NCI-H748 treated with DMSO at 0.1 percent for 48 hours (cell line): Measurements from ENCODE around the gene ZBTB7A.
"Not testable (repeated sequence)": the region's sequence is repeated elsewhere in the genome, so short reads cannot be mapped to it uniquely, and the experiment has no call there.

ENCODE experiments used
- DNase-seq: peaks from one replicate; lab custom pipeline; 2025; lab: John Stamatoyannopoulos, UW

The ZBTB7A gene

DNA sequence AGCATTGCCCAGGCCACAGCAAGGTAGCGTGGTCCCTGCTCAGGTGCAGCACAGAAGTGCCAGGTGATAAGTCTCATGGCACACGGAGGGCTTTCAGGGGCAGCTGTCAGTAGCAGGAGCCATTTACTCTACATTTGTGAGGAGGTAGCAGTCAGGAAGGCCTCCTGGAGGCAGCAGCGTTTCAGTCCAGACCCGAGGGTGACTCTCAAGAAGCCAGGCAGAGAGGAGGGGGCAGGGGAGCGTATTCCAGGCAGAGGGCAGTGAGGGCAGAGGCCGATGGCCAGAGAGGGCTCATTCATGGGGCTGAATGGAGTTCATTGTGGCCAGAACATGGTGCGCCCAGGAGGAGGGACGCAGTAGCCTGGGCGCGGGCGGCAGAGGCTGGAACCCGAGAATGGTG, 50.2 kb downstream of the ZBTB7A start:
- no peak for DNase-seq

DNA sequence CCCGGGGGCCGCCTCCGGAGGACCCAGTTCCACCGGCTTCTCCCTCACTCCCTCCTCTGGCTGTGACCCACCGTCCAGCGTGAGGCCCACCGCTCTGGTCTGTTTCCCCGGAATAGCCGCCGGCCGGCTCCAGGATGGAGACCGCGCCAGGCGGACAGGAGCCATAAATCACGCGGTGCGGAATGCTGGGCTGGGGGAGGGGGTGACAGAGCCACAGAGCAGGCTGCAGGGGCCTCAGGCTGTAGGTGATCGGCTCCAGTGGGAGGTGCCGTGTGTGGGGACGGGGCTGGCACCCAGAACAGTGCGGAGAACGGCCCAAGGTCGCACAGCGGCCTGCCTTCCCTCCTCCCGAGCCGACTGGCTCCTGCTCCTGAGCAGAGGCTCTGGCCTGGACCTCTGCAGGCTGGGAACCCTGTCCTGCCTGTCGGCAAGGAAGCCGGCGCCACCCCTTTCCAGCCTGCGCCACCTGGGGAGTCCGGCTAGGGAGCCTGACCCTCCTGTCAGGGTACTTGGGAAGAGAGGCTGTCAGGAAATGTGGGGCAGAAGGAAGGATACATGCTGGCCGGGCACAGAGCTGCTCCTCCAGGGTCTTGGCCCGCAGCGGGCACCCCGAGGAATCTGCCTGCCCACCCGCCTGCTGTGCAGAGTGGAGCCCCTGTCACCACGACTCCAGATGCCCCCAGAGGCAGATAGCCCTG, 50.8 kb downstream of the ZBTB7A start:
- DNase-seq, result no peak

DNA sequence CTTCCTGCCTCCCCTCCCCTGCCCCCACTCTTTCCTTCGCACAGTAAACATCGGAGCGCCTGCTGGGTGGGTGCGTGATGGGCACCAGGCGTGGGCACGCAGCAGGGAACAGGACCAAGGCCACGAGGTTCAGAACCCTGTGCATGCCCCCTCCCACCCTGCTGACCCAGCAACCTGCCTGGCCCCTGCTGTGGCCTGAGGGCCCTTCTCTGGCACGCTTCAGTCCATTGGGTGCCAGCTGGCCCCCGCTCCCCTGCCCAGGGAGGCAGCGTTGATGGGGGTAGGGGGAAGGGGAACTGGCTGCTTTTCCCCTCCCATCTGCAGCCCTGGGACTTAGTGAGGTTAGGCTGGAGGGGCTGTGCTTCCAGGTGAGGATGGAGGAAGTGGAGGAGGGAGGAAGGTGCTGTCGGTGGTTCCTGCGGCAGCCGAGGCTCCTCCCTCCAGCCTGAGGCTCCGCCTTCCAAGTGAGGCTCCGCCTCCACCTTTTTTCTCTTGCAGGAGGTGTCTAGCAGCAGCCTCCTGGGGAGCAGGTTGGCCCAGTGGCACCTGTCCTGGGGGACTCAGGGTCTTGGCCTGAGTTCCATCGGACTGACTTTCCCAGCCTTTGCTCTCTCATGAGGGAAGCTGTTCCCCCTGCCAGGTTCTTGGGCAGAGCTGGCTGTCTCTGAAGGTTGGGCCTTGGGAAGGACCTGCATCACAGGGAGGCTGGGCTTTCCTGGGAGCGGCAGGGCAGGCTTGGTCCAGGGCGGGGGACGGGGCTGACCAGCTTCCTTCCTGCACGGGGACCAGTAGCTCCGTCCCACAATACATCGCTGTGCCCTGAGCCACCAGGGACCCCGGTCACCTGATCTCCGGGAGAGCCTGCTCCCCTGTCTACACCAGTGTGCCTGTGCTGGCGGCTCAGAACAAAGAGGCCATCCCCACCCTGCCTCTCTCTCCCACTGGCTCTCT, 51.9 kb downstream of the ZBTB7A start:
- no peak for DNase-seq

DNA sequence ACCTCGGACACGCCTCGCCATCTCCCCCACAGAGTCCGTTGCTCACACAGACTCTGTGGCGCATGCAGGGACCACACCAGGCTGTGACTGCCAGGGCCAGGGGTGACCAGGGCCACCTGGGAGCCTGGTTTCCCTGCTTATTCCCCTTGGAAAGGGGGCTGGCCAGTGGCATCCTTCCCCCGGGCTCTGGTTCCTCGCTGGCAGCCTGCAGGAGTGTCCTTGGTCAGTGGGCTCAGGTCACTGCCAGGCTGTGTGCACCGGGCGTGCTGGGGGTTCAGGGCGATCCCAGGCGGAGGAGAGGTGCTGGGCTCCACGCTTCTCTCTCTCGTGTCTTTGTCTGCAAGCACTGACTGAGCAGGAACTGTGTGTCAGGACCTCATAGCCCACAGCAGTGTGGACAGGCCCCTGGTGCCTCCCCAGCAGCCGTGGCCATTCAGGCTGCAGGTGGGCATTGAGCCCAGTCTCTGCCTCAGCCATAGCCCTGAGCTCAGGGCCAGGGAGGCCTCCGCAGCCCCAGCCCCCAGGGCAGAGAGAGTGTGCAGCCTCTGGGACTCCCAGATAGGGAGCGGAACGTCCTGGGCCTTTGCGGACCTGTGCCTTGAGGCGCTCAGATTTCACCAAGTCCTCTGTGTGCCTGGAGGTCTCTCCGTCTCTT, 52.7 kb downstream of the ZBTB7A start:
- DNase-seq, result no peak

DNA sequence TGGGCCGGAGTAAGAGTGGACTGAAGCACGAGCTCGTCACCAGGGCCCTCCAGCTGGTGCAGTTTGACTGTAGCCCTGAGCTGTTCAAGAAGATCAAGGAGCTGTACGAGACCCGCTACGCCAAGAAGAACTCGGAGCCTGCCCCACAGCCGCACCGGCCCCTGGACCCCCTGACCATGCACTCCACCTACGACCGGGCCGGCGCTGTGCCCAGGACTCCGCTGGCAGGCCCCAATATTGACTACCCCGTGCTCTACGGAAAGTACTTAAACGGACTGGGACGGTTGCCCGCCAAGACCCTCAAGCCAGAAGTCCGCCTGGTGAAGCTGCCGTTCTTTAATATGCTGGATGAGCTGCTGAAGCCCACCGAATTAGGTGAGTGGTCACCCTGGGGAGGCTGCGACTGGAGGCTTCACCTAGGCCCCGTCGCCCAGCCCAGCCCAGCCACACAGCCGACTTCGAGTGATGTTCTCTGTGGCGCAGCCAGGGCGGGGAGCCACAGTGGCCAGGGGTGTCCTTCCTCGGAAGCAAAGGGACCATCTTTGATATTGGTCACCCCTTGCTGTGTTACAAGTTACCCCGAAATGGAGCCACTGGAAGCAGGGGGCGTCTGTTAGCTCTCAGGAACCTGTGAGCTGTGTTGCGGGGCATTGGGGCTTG, 53.6 kb downstream of the ZBTB7A start:
- no peak for DNase-seq

DNA sequence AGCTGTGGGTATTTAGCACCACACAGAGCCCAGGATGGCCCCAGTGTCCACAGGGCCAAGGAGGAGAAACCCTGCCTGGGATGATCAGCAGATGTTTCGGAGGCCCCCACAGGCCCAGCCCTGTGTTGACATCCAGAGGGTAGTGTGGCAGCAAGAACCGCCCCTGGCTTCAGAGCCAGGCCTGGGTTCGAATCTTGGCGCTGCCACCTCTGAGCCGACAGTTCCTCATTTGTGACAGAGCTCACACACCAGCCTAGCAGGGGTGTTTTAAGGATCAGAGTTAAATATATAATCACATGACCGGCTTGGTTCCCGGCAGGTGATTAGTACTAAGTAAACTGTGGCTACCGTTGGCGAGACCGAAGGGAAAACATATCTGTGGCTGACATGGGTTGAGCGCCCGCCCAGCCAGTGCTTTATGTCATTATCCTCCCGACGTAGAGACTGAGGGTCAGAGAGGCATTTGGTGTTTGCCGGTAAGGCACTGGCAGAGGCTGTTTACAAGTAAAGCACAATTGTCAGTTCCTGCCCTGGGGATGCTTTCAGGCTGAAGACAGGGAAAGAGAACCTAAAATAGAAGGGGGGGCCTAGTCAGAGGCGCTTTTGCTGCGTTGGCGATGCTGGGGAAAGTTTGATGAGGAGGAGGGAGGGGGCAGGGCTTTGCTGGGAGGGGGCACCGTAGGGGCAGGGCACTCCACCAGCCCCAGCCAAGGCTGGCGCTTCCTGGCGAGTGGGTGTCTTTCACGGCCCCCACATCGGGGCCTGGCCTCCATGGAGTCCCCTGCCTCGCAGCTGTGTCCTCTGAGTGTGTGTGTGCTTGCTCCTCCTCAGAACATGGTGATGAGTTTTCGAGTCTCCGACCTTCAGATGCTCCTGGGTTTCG, 54.4 kb downstream of the ZBTB7A start:
- peak; percentile 8 for DNase-seq

DNA sequence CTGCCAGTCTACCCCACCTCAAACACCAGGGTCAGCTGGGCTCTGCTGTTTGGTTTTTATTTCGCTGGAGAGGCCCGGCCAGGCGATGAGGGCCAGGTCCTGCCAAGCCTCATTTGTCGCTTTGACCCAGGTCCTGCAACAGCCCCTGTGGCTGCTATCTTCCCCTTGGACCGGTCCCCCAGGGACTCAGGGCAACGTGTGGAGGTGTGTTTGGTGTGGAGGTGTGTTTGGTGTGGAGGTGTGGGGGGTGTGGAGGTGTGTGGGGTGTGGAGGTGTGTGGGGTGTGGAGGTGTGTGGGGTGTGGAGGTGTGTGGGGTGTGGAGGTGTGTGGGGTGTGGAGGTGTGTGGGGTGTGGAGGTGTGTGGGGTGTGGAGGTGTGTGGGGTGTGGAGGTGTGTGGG, 55.3 kb downstream of the ZBTB7A start:
- not testable (repeated sequence) for DNase-seq

DNA sequence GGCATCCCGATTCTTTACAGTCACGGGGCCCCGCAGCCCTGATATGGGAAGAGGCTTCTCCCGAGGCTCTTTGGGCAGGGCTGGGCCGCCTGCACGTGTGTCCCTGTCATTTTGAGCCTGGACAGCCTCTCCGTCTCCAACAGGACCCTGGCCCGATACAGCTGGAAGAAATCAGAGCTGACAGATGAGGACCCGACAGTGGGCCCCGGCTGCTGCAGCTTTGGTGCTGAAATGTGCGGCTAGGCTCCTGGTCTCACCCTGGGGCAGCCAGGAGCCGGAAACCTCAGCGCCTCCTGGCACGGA, 55.9 kb downstream of the ZBTB7A start:
- no peak for DNase-seq

DNA sequence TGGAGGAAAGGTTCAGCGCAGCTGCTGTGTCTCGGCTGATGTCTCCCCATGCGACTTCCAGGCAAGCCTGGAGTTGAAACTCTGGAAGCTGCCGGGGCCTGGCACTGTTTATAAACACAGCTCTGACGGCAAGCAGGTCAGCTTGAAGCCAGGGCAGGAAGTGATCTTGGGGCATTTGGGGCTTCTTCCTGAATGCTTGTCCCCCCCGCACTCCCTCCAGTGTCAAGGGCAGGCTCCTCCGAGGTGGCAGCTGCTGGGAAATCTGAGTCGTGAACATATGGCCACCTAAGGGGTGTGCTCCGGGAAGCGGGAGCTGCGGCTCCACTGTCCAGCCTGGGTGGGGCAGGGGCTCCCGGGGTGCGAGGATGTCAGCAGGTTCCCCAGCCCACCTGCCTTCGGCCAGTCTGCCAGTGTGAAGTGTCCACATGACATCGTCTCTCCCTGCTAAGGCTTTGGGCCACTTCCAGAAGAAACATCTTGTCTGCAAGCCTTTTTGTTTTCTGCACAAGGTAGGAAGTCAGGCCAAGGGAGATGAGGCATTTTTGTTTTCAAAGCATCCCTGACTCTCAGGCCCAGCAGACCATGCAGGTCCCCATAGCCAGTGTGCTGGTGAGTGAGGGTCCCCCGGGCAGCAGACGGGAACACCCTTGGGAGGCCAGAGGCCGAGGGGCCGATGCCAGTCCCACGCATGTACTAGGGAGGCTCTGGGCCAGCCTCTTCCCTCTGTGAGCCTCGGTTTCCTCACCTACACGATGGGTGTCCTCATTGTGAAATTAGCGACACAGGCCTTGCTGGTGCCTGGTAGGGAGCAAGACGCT, 56.5 kb downstream of the ZBTB7A start:
- no peak for DNase-seq

DNA sequence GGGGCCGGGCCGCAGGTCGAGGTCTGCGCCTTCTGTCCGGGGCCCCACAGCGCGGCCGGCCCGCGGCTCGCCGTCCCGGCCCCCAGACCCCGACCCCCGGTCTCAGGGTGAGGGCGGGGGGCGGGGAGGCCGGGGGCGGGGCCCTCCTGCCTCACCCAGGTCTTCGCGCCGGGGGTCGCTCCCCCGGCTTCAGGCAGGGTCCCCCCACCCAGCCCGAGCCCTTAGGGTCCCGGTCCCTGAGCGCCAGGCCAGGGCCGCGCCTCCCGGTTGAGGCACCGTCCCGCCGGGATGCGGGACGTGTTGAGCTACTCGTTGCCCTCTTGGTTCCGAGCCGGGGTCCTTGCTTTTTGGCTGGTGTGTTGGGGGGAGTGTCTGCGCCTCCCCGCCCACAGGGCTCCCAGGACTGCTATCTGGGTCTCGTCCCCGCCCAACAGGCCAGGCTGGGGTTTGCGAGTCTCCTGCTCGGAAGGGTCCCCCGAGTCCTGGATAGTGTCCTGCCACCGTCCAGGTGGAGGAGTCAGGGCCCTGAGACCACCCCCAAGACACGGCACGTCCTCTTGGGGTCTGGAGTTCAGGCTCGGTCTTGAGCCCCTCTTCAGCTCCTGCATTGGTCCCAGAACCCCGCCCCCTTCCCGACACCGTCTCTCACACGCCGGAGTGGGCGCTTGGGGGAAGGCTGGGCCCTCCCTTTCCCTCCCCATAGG, 58.7 kb downstream of the ZBTB7A start:
- no peak for DNase-seq

DNA sequence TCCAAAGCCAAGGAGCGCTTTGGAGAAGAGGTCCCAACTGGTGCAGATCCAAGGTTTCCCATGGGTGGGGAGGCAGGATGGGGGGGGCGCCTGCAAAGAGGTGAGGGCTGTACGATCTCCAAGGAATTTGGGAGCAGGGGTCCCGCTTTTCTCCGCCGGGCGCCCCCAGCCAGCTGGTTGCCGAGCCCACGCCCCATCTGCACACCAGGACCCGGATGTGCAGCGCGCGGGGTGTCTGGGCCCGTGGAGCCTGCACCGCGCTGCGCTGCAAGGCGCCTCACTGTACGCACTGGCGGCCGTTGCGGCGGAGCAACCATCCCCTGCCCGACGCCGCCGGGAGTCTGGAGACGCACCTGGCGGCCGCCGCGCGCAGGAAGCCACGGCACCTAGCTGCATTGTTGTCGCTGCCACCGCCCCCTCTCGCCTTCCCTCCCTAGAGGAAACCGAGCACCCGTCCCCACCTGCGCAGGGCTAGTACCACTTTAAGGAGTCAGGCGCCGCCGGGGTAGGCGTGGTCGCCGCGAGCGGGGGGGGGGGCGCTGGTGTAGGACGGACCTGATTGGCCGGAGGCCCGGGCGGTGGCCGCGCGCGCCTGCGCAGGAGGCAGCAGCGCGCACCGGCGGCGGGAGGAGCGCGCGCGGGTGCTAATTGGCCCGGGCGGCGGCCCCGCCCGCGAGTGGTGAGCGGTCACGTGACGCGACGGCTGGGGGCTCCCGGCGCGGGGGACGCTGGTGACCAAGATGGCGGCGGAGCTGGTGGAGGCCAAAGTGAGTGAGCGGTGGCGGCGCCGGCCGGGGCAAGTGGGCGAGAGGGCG, 59.5 kb downstream of the ZBTB7A start, which contains the start of gene PIAS4:
Gene PIAS4, plus strand, starts transcription at position 716 of the 815 bp plus-strand sequence. Its CDS starts 25 bp downstream, at position 741.
- DNase-seq, result peak; percentile 65

DNA sequence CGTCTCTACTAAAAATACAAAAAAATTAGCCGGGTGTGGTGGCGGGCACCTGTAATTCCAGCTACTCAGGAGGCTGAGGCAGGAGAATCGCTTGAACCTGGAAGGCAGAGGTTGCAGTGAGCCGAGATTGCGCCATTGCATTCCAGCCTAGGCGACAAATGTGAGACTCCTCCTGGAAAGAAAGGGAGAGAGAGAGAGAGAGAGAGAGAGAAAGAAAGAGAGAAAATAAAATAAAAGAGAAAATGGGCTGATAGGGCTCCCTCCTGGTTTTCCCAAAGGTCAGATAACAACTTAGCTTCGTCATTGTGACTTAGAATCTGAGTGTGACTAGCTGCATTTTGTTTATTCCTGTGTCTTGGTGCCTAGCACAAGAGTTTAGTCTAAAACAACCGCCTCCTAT, 61.3 kb downstream of the ZBTB7A start:
- not testable (repeated sequence) for DNase-seq

DNA sequence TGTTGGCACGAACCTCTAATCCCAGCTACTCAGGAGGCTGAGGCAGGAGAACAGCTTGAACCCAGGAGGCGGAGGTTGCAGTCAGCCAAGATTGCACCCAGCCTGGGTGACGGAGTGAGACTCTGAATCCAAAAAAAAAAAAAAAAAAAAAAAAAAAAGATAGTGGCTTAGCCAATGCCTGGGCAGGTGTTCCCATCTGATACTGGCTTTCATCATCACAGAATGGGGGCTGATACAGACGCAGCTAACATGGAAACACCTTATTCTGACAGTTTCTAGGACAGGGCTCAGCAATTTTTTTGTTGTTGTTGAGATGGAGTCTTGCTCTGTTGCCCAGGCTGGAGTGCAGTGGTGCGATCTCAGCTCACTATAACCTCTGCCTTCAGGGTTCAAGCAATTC, 65.9 kb downstream of the ZBTB7A start:
- DNase-seq, result not testable (repeated sequence)

DNA sequence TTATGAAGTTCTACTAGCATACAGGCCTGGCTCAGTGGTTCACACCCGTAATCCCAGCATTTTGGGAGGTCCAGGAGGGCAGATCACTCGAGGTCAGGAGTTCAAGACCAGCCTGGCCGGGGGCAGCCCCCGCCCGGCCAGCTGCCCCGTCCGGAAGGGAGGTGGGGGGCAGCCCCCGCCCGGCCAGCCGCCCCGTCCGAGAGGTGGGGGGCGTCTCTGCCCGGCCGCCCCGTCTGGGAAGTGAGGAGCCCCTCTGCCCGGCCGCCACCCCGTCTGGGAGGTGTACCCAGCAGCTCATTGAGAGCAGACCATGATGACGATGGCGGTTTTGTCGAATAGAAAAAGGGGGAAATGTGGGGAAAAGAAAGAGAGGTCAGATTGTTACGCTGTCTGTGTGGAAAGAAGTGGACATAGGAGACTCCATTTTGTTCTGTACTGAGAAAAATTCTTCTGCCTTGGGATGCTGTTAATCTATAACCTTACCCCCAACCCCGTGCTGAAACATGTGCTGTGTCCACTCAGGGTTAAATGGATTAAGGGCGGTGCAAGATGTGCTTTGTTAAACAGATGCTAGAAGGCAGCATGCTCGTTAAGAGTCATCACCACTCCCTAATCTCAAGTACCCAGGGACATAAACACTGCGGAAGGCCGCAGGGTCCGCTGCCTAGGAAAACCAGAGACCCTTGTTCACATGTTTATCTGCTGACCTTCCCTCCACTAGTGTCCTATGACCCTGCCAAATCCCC, 67.9 kb downstream of the ZBTB7A start:
- DNase-seq, result not testable (repeated sequence)

DNA sequence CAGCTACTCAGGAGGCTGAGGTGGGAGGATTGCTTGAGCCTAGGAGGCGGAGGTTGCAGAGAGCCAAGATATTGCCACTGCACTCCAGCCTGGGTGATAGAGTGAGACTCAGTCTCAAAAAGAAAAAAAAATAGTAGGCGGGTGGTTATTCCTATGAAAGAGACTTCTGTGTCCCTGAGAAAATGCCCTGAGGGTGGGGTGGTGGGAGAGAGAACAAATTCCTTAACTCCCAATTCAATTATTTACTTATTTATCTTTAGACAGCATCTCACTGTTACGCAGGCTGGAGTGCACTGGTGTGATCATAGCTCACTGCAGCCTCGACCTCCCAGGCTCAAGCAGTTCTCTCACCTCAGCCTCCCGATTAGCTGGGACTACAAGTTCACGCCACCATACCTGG, 71.1 kb downstream of the ZBTB7A start:
- no peak for DNase-seq
